SK-N-SH (cell line): Measurements from ENCODE around the gene LRRC8D. TPM values are rescaled to one million over a fixed set of nuclear protein-coding genes. Genes with fewer than 3 reads are reported as not detected.

Experiments used
- CTCF ChIA-PET: fragments of 300-600, 350-600 bp; formaldehyde crosslinking; extraction: SDS; loops from one replicate; lab custom pipeline; 2021; lab: Yijun Ruan, JAX
- POLR2A ChIA-PET: fragments of 350-600 bp; sonication (Branson Sonifier 250); formaldehyde crosslinking; extraction: SDS; loops from one replicate; lab custom pipeline; 2020; ENCODE audit warnings: antibody characterized with exemption, inconsistent platforms; lab: Yijun Ruan, JAX
- DNase-seq: peaks from one replicate; pipeline ENCODE4 v3.0.0; 2012
- H2AFZ ChIP-seq: fragments of 200-600 bp; sonication (generic); 2 replicates; pipeline ENCODE4 v1.8.1; 2016; ENCODE audit warnings: antibody characterized with exemption, mild to moderate bottlenecking, low read depth
- H3F3A ChIP-seq: fragments of 200-600 bp; sonication (generic); replicated peaks from 2 replicates; pipeline ENCODE3; 2016; ENCODE audit warnings: antibody characterized with exemption, mild to moderate bottlenecking; ENCODE audit not compliant: insufficient read depth
- H3K27ac ChIP-seq, 2 experiments: fragments of 200-500 bp in 1 of 2; fragments of 200-600 bp in 1 of 2; sonication (Bioruptor generic) in 1 of 2; sonication (generic), shearing (Covaris generic) in 1 of 2; 2 replicates each; pipeline versions ENCODE4 v1.5.1 to v1.6.1; 2014 to 2016; ENCODE audit warnings: low read depth in 2 of 2, inconsistent platforms in 1 of 2, low read length in 1 of 2, mild to moderate bottlenecking in 1 of 2, mixed read lengths in 1 of 2
- H3K27me3 ChIP-seq: fragments of 200-600 bp; sonication (generic), shearing (Covaris generic); 2 replicates; pipeline ENCODE4 v1.6.1; 2016; ENCODE audit warnings: mixed run types; ENCODE audit not compliant: insufficient read depth
- H3K36me3 ChIP-seq, 2 experiments: fragments of 200-500 bp in 1 of 2; fragments of 200-600 bp in 1 of 2; sonication (Bioruptor generic) in 1 of 2; sonication (generic) in 1 of 2; replicated peaks in 1 of 2; 2 replicates each; pipeline versions ENCODE3 to v1.5.1; 2014 to 2016; ENCODE audit warnings: low read length in 1 of 2, mild to moderate bottlenecking in 1 of 2; ENCODE audit not compliant: insufficient read depth in 2 of 2, control insufficient read depth in 1 of 2
- H3K4me1 ChIP-seq, 2 experiments: fragments of 200-500 bp in 1 of 2; fragments of 200-600 bp in 1 of 2; sonication (Bioruptor generic) in 1 of 2; sonication (generic), shearing (Covaris generic) in 1 of 2; 2 replicates each; pipeline versions ENCODE4 v1.5.1 to v1.6.1; 2014 to 2016; ENCODE audit warnings: low read depth in 1 of 2, low read length in 1 of 2, mixed run types in 1 of 2; ENCODE audit not compliant: insufficient read depth in 2 of 2, control insufficient read depth in 1 of 2
- H3K4me2 ChIP-seq: fragments of 200-600 bp; sonication (generic), shearing (Covaris generic); 2 replicates; pipeline ENCODE4 v1.6.1; 2017; ENCODE audit warnings: mixed run types
- H3K4me3 ChIP-seq, 2 experiments: fragments of 200-500 bp in 1 of 2; fragments of 200-600 bp in 1 of 2; sonication (Bioruptor generic) in 1 of 2; sonication (generic), shearing (Covaris generic) in 1 of 2; 2 replicates each; pipeline versions ENCODE4 v1.5.1 to v1.8.1; 2014 to 2016; ENCODE audit warnings: low read depth in 2 of 2, inconsistent platforms in 1 of 2, low read length in 1 of 2, mild to moderate bottlenecking in 1 of 2, mixed read lengths in 1 of 2, moderate library complexity in 1 of 2
- H3K79me2 ChIP-seq: fragments of 200-600 bp; sonication (generic); 2 replicates; pipeline ENCODE4 v1.8.1; 2017; ENCODE audit warnings: mild to moderate bottlenecking; ENCODE audit not compliant: insufficient read depth
- H3K9ac ChIP-seq: fragments of 200-600 bp; sonication (generic); 2 replicates; pipeline ENCODE4 v1.6.1; 2017; ENCODE audit warnings: mixed run types
- H3K9me2 ChIP-seq: fragments of 200-600 bp; sonication (generic); 2 replicates; pipeline ENCODE4 v1.6.1; 2017; ENCODE audit warnings: mixed run types
- H3K9me3 ChIP-seq: fragments of 200-600 bp; sonication (generic); 2 replicates; pipeline ENCODE4 v1.6.1; 2017; ENCODE audit warnings: mixed run types, mild to moderate bottlenecking, moderate library complexity
- H4K20me1 ChIP-seq: fragments of 200-600 bp; sonication (generic); 2 replicates; pipeline ENCODE4 v1.6.1; 2017; ENCODE audit warnings: mild to moderate bottlenecking, mixed run types; ENCODE audit not compliant: insufficient read depth
- CHD2 ChIP-seq: fragments of 150-350 bp; IDR thresholded peaks from 2 replicates; pipeline ENCODE4 v1.6.1; 2018; ENCODE audit warnings: low read length; ENCODE audit not compliant: partially characterized antibody
- CTCF ChIP-seq: fragments of 200-600 bp; sonication (generic); IDR thresholded peaks from 2 replicates; pipeline ENCODE4 v1.6.1; 2017; ENCODE audit warnings: antibody characterized with exemption, mild to moderate bottlenecking, moderate library complexity
- ELF1 ChIP-seq: IDR thresholded peaks from 2 replicates; pipeline ENCODE4 v1.4.0; 2012
- EP300 ChIP-seq, 2 experiments: IDR thresholded peaks; 2 replicates each; pipeline versions ENCODE4 v1.4.0 to v1.6.1; 2012; ENCODE audit warnings: borderline replicate concordance in 1 of 2, low read depth in 1 of 2, low read length in 1 of 2
- EZH2phosphoT487 ChIP-seq: fragments of 200-600 bp; sonication (generic); IDR thresholded peaks from 2 replicates; pipeline ENCODE4 v1.6.1; 2017; ENCODE audit warnings: low read depth, mixed run types, mild to moderate bottlenecking, antibody characterized with exemption, moderate library complexity, borderline replicate concordance
- FOSL2 ChIP-seq: IDR thresholded peaks from 2 replicates; pipeline ENCODE4 v1.4.0; 2012; ENCODE audit warnings: low read depth, mild to moderate bottlenecking, moderate library complexity, borderline replicate concordance
- FOXJ3 ChIP-seq: sonication (generic); formaldehyde crosslinking; IDR thresholded peaks from 2 replicates; pipeline ENCODE4 v1.5.1; 2020; ENCODE audit warnings: mild to moderate bottlenecking, missing genetic modification reagents
- FOXM1 ChIP-seq: IDR thresholded peaks from 2 replicates; pipeline ENCODE4 v1.4.0; 2012; ENCODE audit warnings: low read depth, mild to moderate bottlenecking
- GABPA ChIP-seq: IDR thresholded peaks from 2 replicates; pipeline ENCODE4 v1.4.0; 2012; ENCODE audit warnings: low read depth, mild to moderate bottlenecking
- IRF3 ChIP-seq: fragments of 150-350 bp; IDR thresholded peaks from 2 replicates; pipeline ENCODE4 v1.6.1; 2016; ENCODE audit warnings: mild to moderate bottlenecking, low read depth, low read length
- MEF2A ChIP-seq: IDR thresholded peaks from 2 replicates; pipeline ENCODE4 v1.4.0; 2012; ENCODE audit warnings: low read depth, borderline replicate concordance
- MXI1 ChIP-seq: IDR thresholded peaks from 2 replicates; pipeline ENCODE4 v1.6.1; 2012; ENCODE audit warnings: mild to moderate bottlenecking, low read depth, low read length, improper control_type of control experiment
- RFX5 ChIP-seq: IDR thresholded peaks from 2 replicates; pipeline ENCODE4 v1.6.1; 2012; ENCODE audit warnings: mild to moderate bottlenecking, improper control_type of control experiment, low read length
- RXRA ChIP-seq: IDR thresholded peaks from 2 replicates; pipeline ENCODE4 v1.4.0; 2012; ENCODE audit warnings: low read depth, mild to moderate bottlenecking, borderline replicate concordance
- SIN3A ChIP-seq: IDR thresholded peaks from 2 replicates; pipeline ENCODE4 v1.6.1; 2012; ENCODE audit warnings: low read depth, mild to moderate bottlenecking, low read length, moderate library complexity, borderline replicate concordance
- TCF12 ChIP-seq: IDR thresholded peaks from 2 replicates; pipeline ENCODE4 v1.4.0; 2012
- TEAD4 ChIP-seq: IDR thresholded peaks from 2 replicates; pipeline ENCODE4 v1.4.0; 2012; ENCODE audit warnings: mild to moderate bottlenecking, borderline replicate concordance; ENCODE audit not compliant: insufficient read depth
- YY1 ChIP-seq: IDR thresholded peaks from 2 replicates; pipeline ENCODE4 v1.4.0; 2012; ENCODE audit warnings: low read depth, mild to moderate bottlenecking
- ZBTB33 ChIP-seq: IDR thresholded peaks from 2 replicates; pipeline ENCODE4 v1.4.0; 2012; ENCODE audit warnings: low read depth, borderline replicate concordance
- WGBS: methylation state at CpG from one replicate; pipeline ENCODE4 v1.1.6; 2017; ENCODE audit warnings: low lambda C conversion rate; 5-methylcytosine and 5-hydroxymethylcytosine counted together
- polyA plus RNA-seq, 3 experiments: library from polyadenylated mRNA; depleted of rRNA; stranded (reverse); fragments of >200 nt; gene quantifications; 2 replicates each; pipeline ENCODE4 v1.2.3, GENCODE V29; 2012

The LRRC8D gene
- polyA plus RNA-seq, 1 of the 3 experiments (the other 2 are of a cell fraction), result 15.0 TPM

GRCh38 chr1:89953131-89953626 is 132.3 kb downstream of the LRRC8D start (continued):
- no peak for TF ChIP-seq FOXM1
- no peak for TF ChIP-seq SIN3A
- peak; percentile 37 for TF ChIP-seq CTCF
- TF ChIP-seq GABPA, result no peak
- no peak for TF ChIP-seq IRF3
- no peak for TF ChIP-seq RXRA
- no peak for TF ChIP-seq MEF2A
- no peak for TF ChIP-seq TCF12
- no peak for TF ChIP-seq EP300 (IDR thresholded peaks at IDR 0.05; ENCODE audit: borderline replicate concordance in 1 of 2, low read depth in 1 of 2, low read length in 1 of 2)
- no peak for TF ChIP-seq ZBTB33
- no peak for TF ChIP-seq TEAD4
- TF ChIP-seq YY1, result no peak
- no peak for TF ChIP-seq EZH2phosphoT487
- no peak for TF ChIP-seq FOXJ3
- no peak for TF ChIP-seq CHD2
- TF ChIP-seq FOSL2, result peak; percentile 47; the same call in 1 of the 2 replicates

- Histone ChIP-seq H4K20me1 (no peaks in the 10 kb centered on the region), H3K79me2 (no peaks in the 10 kb centered on the region), H3K4me2 (no peak overlapping the region), H2AFZ (no peak overlapping the region), H3K4me3 (no peak overlapping the region), H3K36me3 (no peaks in the 10 kb centered on the region), H3K9me3 (no peaks in the 10 kb centered on the region), H3K4me1 (peaks cover 0 to 14% of the 10 kb centered on the region in 2 experiments; a peak in 1 of 4 replicates), H3F3A (peaks cover 27% of the 10 kb centered on the region), H3K9me2 (no peaks in the 10 kb centered on the region), H3K27ac (peak overlapping the region in 1 of 2 experiments; percentile 88; a peak in 2 of 4 replicates), H3K9ac (peak overlapping the region; percentile 49; the same call in 1 of the 2 replicates), H3K27me3 (no peaks in the 10 kb centered on the region)
- CTCF ChIA-PET, result interaction anchor here (0.6 to 1.2 kb wide), 3 partner anchors 110 to 151 kb away, joined by 3 read pairs; no protein-coding TSS in a partner anchor
- TF ChIP-seq EP300 (IDR thresholded peaks at IDR 0.05; ENCODE audit: borderline replicate concordance in 1 of 2, low read depth in 1 of 2, low read length in 1 of 2) (no peak), MXI1 (no peak), RFX5 (no peak), FOXM1 (no peak), ELF1 (no peak)
- no peak for DNase-seq
- WGBS, result 100% methylated on average over 1 of the region's 1 CpG
- POLR2A ChIA-PET, result no interaction called here
Measured at GRCh38 chr1:89953929-89954328, 133.1 kb downstream of the LRRC8D start.
